Middle frontal gyrus (tissue), 1 donor: Measurements from ENCODE around the gene SPINK1.
"Not testable (repeated sequence)": the region's sequence is repeated elsewhere in the genome, so short reads cannot be mapped to it uniquely, and the experiment has no call there.

ENCODE experiments used
- DNase-seq: peaks from one replicate; pipeline ENCODE4 v3.0.0-alpha.2; 2015; ENCODE audit warnings: low spot score; ENCODE audit errors: extremely low spot score

Gene SPINK1, protein sequence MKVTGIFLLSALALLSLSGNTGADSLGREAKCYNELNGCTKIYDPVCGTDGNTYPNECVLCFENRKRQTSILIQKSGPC

DNA sequence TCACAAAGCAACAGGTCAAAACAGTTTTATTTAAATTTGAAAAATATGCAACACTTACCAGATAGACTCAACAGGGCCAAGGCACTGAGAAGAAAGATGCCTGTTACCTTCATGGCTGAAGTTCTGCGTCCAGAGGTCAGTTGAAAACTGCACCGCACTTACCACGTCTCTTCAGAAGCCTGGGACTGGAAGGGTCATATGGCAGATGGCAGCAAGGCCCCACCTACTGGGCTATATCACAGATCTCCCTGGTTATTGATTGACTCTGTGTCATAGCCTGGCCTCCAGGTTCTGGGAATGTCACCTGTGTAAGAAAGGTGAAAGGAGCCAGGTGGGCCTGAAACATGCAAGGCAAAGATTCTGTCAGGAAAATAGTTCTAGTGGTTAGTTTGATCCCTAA, at the start of gene SPINK1:
Gene SPINK1 (minus strand): TSS at position 207 of the 400 bp plus-strand sequence. CDS start 94 bp downstream, at position 113.
- DNase-seq: no peak

DNA sequence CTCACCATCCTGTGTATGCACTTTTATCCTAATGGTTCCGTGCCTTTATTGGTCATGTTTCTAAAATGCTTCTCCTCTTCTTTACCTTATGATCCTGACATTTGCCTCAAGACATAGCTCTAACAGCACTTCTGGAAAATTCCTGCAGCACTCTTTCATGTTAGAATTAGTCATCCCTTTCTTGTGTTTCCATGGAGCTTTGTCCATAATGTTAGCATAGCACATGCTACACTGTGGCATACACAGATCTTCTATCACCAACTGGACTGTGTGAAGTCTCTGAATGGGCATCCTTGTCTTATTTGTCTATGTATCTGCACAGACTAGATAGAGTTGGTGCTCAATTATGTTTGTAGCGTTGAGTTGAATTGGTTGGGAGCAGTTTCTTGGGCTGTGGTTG, 49.0 kb upstream of the SPINK1 start:
- DNase-seq: no peak

DNA sequence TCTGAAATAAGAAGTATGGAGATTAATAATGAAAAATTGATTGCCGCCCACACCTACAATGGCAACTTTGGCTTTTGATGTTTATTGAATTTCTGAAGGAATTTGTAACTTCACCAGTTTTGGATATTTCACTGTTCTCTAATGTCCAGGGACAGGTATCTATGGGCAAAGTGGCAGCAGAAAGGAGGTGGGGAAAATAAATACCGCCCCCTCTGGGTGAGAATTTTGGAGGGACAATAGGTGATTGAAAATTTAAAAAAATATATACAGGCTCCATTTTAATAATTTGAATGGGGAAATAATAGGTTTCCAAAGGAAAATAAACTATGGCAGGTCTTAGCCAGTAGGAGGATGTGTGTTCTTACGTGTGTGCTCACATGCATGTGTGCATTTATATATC, 48.3 kb upstream of the SPINK1 start:
- DNase-seq: no peak

DNA sequence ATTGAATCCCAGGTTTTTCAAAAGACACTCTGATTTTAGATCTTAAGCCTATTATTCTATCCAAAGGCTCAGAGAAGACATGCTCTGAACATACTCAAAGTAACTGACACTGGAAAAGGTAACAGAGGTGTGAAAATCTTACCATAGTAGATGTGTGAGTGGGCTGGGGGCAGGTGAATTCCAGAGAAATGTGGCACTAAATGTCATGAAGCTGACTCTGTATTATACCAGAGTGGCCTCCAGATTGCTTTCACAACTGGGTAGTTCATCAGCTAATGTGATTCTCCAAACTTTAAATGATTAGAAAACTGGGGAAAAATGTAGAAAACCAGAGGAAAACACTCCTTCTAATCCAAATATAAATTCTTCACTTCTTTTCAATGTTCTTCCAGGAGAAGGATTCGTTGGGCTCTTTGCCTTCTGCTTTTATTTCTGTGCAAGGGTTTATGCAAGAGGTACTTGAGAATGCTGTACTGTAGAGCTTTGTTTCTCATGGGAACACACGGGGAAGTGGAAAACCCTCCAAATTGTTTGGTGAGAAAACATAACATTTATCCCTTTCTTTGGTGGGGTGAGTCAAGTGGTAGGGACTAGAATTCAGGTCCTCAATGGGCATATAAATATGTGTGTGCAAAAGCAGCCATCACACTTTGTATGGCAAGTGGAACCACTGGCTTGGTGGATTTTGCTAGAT, 46.7 kb upstream of the SPINK1 start, which contains the start of gene SCGB3A2:
Gene SCGB3A2 (plus strand): TSS at position 646 of the 694 bp plus-strand sequence. CDS start 93 bp downstream, outside the sequence.
- no peak for DNase-seq

DNA sequence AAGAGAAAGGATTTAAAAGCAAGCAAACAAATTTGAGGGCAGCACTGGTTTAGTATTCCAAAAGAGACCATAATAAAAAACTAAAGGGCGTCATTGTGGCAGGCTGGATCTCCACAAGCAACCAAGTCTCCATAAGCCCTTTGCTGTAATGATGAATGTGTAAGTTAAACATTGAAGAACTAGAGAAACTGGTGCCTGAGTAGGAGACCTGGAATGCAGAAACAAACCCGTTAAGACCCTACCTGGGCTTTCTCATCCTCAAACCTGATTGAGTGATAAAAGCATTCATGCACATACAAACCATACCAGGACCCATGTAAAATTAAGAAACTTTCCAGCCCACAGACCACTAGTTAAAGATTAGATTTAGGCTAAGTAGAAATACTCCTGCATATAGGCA, 45.2 kb upstream of the SPINK1 start:
- DNase-seq: no peak

DNA sequence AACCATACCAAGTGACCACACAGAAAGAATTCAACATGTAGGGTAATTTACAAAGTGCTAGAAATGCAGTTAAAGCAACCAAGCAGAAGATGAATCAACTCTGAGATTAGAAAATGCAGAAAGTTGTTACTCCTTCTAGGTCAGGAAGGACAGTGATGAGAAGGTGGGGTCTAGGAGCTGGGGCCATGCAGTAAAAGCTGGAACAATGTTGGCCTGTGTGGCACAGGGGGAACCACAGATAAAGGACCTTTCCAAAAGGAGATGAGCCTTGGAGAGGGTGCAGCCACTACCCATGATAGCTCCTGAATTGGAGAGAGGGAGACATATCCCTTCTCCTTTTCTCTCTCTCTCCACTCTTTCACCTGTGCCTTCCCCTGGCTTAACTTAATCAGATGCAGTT, 44.7 kb upstream of the SPINK1 start:
- no peak for DNase-seq

DNA sequence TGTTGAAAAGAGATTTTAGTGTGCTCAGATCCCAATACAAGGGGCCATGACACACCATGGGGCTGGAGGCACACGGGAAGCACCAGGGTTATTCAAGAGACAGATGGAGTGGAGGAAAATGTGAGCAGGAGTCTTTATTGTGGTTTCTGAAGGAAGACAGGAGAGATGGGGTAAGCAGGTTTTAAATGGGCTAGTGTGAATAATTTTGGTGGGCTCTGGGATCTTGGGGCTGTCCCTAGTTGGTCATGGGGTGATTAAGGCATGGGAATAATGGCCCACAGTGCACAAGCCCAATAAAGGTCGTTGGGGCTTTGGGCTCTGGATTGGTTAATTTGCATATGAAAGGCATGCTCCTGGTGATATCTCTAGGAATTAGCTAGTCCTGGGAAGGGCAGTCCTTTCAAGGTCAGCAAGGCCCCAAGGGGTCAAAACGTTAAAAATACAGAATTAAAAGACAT, 43.5 kb upstream of the SPINK1 start:
- no peak for DNase-seq

DNA sequence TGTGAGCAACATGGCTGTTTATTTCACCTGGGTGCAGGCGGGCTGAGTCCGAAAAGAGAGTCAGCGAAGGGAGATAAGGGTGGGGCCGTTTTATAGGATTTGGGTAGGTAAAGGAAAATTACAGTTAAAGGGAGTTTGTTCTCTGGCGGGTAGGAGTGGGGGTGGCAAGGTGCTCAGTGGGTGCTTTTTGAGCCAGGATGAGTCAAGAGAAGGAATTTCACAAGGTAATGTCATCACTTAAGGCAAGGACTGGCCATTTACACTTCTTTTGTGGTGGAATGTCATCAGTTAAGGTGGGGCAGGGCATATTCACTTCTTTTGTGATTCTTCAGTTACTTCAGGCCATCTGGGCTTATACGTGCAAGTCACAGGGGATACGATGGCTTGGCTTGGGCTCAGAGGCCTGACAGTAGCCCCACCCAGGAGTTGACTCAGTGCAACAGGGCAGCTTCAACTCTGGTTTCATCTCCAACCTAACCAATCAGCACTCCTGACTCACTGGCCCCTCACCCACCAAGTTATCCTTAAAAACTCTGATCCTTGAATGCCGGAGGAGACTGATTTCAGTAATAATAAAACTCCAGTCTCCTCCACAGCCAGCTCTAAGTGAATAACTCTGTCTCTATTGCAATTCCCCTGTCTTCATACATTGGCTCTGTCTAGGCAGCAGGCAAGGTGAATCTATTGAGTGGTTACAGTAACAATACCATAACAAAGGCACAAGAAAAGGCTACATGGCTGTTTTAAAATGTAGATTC, 42.8 kb upstream of the SPINK1 start:
- not testable (repeated sequence) for DNase-seq

DNA sequence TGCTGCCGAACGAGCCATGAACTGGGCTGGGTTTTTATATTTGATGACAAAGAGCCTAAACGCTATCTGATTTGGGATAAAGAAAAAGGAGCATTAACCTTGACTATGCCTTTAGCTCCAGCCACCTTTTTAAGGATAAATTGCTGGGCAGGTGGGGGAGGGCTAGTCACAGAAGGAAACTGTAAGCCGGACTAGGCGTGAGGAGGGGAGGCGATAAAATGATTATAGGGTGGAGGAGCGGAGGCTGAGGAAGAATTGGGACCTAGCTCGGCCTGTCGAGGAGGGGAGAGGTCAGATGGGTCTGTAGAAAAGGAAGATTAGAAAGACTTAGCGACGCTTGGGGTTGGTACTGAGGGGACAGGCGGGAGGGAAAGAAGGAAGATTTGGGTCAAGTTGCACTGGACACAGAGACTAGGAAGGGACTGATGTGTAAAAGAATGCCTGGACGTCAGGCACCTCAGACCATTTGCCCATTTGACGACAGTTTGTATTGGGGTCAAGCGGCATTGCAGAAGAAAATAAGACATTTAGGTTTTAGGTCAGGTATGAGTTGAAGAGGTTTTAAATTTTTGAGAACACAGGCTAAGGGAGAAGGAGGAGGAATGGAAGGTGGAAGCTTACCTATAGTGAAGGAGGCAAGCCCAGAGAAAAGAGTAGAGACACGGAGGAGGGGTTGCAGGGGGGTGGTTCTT, 41.4 kb upstream of the SPINK1 start:
- DNase-seq: not testable (repeated sequence)

DNA sequence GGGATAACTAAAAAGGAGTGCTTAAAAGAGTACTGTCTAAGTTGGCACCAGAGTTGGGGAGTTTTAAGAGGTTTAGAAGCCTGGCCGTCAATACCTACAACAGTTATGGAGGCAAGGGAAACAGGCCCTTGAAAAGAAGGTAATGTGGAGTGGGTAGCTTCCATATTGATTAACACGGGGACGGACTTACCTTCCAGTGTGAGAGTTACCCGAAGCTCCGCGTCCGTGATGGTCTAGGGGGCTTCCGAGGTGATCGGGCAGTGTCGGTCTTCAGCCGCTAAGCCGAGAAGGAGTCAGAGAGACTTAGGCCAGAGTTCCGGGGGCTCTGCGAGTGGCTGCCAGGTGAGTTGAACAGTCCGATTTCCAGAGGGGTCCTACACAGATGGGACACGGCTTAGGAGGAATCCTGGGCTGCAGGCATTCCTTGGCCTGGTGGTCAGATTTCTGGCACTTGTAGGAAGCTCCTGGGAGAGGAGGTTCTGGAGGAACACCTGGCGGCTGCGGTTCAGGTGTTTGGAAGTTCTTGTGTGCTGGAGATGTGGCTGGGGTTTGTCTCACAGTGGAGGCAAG, 40.6 kb upstream of the SPINK1 start:
- not testable (repeated sequence) for DNase-seq

DNA sequence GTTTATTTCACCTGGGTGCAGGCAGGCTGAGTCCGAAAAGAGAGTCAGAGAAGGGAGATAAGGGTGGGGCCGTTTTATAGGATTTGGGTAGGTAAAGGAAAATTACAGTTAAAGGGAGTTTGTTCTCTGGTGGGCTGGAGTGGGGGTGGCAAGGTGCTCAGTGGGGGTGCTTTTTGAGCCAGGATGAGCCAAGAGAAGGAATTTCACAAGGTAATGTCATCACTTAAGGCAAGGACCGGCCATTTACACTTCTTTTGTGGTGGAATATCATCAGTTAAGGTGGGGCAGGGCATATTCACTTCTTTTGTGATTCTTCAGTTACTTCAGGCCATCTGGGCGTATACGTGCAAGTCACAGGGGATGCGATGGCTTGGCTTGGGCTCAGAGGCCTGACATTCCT, 38.4 kb upstream of the SPINK1 start:
- not testable (repeated sequence) for DNase-seq

DNA sequence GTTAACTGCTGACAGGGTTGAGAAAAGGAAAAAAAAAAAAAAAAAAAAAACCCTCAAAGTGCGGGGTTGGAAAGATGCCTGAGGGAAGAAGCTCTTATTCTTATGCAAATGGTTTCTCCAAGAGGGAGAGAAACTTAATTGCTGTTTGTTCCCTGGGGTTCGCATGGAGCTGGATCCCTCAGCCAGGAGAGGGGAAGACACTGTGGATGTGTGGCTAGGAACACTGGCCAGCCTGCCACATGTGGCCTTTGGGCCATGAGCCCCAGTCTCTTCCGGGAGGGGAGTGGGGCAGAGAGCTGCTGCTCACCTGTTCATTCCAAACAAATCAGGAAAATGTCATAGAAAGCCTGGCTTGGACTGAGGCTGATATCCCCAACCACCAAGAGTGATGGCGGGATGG, 37.6 kb upstream of the SPINK1 start:
- DNase-seq: no peak

DNA sequence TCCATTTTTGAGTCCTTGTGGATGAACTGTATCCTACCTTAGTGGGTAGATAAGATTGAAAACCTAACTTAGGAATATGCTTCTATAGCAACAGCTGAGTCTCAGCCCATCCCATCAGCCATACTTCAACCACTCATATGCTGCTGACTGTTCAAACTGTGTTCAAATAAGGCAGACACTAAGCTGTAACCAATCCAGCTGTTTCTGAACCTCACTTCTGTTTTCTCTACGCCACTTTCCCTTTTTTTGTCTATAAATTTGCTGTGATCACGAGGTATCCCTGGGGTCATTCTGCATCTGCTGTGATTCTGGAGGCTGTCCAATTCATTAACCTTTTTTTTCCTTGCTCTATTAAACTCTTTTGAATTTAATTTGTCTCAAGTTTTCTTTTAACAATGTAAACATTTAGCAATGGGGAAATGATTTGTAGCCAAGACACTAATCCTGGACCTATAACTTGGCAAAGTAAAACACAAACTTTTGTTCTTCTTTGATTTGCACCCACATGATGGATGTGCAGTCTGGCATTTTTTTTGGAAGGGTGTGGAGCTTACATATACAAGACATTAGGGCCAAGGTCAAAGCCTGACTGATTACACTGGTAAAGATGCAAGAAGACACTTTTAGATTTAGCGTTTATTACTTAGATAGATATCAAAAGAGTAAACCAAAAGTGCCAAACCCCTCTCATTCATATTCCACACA, 32.1 kb upstream of the SPINK1 start:
- no peak for DNase-seq

DNA sequence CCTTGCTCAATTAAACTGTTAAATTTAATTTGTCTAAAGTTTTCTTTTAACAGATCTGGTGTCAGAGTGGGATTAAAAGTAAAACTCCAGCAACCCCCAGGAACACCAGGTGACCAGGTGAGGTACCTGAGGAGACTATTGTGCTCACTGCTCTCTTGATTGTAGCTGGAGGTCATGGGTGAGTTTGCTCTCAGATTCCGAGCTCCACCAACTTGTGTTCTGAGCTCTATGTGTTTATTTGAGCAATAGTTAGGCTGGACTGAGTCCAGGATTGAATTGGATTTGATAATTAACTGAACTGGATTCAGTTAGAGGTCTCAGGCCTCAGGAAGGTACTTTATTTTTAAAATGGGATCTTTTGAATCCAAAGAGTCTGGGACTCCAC, 29.2 kb upstream of the SPINK1 start:
- DNase-seq: no peak

DNA sequence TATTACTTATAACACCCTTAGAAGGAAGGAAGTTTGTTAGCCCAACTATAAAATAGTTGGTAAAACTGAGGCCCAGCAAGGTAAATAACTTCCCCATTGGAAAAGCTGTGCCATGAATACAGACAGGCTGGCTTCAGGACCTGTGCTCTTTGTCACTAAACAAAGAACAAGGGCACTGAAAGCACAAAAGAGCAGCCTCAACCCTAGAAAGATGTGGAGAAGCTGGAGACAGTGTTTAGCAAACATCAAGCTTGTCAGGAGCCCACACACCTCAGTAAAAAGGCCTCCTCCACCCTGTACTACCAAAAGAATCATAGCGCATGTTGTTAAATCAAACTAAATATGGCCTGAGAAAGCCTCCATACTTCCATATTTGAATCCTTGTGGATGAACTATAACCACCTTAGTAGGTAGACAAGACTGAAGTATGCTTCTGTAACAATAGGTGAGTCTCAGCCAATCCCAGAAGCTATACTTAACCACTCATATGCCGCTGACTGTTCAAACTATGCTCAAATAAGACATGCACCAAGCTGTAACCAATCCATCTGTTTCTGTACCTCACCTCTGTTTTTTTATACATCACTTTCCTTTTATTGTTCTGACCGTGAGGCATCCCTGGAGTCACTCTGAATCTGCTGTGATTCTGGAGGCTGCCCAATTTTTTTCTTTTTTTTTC, 28.6 kb upstream of the SPINK1 start:
- DNase-seq: no peak

DNA sequence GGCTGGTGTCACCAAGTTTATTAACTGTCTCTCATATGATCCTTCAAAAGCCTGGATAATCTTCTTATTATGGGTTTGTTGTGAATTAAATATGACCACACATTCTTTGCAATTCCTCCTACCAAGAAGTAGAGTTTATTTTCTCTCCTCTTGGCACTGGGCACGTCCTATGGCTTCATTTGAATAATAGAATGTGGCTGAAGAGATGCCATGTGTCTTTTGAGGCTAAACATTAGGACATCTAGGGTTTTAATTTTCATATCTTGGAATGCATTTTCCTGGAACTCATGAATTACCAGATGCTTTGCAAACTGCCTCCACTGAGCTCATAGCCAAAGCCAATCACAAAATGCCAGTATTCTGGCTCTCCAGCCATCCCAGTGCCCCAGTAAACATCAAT, 27.1 kb upstream of the SPINK1 start:
- no peak for DNase-seq

DNA sequence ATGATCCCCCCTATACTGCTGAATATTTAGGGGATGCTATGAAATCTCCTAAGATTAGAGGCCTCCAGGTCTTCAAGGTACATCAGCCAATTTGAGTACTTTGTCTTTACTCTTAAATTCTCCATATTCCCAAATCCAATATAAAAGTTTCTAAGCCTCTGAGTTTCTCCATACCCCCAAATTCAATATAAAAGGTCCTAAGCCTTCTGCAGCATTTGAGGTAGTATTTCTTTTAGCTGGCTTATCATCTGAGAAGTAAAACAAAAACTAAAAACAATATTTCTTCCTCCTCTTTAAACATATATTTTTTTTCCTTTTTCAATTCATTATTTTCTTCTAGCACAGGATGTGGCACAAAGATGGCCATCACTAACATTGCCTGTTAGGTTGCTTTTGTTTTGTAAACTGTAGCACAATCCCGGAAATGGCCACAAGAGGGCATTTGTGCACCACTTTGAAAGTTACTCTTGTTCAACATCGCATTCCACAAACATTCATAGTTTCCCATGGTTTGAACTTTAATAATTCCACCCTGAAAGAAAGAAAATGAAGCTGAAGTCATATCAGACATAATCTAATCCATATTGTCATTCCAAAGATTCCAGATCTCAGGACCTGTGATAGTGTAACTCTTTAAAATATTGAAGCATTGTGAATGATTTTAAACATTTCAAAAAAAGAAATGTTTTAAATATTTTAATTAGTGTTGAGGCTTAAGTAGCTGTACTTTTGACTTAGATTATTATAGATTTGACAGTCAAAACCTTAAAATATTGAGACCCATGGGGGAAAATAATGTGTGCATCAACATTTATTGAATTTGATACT, 26.0 kb upstream of the SPINK1 start:
- peak; percentile 58 for DNase-seq

DNA sequence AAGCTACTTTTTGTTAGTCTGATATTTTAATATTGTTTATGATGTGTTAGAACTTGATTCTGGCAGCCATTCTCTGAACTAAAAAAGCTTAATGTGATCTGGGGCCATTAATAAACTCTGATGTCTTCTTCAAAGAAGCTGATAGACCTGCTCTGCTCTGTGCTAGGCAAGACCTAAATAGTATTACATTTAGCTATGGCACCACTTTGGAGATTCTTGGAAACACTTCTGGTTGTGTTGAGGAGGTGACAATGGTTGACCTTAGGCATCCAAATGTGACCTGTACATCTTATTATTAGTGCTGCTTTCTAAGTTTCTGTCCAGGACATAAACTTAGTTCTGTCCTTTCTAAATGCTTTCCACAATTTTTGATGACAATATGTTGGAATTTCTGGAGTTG, 25.3 kb upstream of the SPINK1 start:
- DNase-seq: no peak

DNA sequence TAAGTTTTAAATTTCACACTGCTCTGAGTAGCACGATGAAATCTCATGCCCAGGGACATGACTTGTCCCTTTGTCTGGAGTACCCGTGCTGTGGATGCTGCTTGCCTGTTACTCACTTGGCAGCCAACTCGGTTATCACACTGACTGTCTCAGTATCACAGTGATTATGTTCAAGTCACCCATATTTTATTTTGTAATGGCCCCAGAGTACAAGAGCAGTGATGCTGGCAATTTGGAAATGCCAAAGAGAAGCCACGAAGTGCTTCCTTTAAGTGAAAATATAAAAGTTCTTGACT, 24.3 kb upstream of the SPINK1 start:
- no peak for DNase-seq
